Duodenal mucosa (tissue), 2 donors: ENCODE data around the gene TRIM9.

Experiments
- H3K27ac ChIP-seq: one replicate; pipeline ENCODE4 v1.7.0; 2013; ENCODE audit warnings: low read depth, low read length
- H3K27me3 ChIP-seq, 2 donors: one replicate each; pipeline ENCODE4 v1.7.0; 2013; ENCODE audit warnings: low read length in 2 of 2, control low read depth in 1 of 2; ENCODE audit not compliant: insufficient read depth in 2 of 2, control insufficient read depth in 1 of 2
- H3K36me3 ChIP-seq, 2 donors: one replicate each; pipeline ENCODE4 v1.7.0; 2013; ENCODE audit warnings: low read length in 2 of 2, control low read depth in 1 of 2; ENCODE audit not compliant: insufficient read depth in 2 of 2, control insufficient read depth in 1 of 2
- H3K4me1 ChIP-seq, 2 donors: one replicate each; pipeline ENCODE4 v1.7.0; 2013; ENCODE audit warnings: low read length in 2 of 2, control low read depth in 1 of 2; ENCODE audit not compliant: insufficient read depth in 2 of 2, control insufficient read depth in 1 of 2
- H3K4me3 ChIP-seq, 2 donors: one replicate each; pipeline ENCODE4 v1.7.0; 2013; ENCODE audit warnings: low read length in 2 of 2, low read depth in 1 of 2
- H3K9ac ChIP-seq, 2 donors: one replicate each; pipeline ENCODE4 v1.7.0; 2013; ENCODE audit warnings: low read length in 2 of 2, low read depth in 1 of 2
- H3K9me3 ChIP-seq, 2 donors: one replicate each; pipeline ENCODE4 v1.7.0; 2013; ENCODE audit warnings: low read length in 2 of 2, control low read depth in 1 of 2; ENCODE audit not compliant: control insufficient read depth in 1 of 2

TRIM9 gene

GRCh38 chr14:51012055-51012454 lies 82.8 kb downstream of the TRIM9 start:
- no peak overlapping the region for H3K4me3 ChIP-seq
- H3K9me3 ChIP-seq = no peaks in the 10 kb centered on the region
- no peaks in the 10 kb centered on the region for H3K4me1 ChIP-seq
- H3K27ac ChIP-seq = no peak overlapping the region
- no peak overlapping the region for H3K9ac ChIP-seq
- H3K27me3 ChIP-seq = no peaks in the 10 kb centered on the region
- H3K36me3 ChIP-seq = no peaks in the 10 kb centered on the region

GRCh38 chr14:51008446-51008845 lies 86.5 kb downstream of the TRIM9 start:
- H3K4me1 ChIP-seq = no peaks in the 10 kb centered on the region
- no peaks in the 10 kb centered on the region for H3K9me3 ChIP-seq
- no peak overlapping the region for H3K4me3 ChIP-seq
- H3K27me3 ChIP-seq = no peaks in the 10 kb centered on the region
- H3K36me3 ChIP-seq = no peaks in the 10 kb centered on the region
- no peak overlapping the region for H3K27ac ChIP-seq
- no peak overlapping the region for H3K9ac ChIP-seq

- no peak overlapping the region for H3K4me3 ChIP-seq
- H3K36me3 ChIP-seq = no peaks in the 10 kb centered on the region
- H3K4me1 ChIP-seq = no peaks in the 10 kb centered on the region
- H3K27ac ChIP-seq = no peak overlapping the region
- H3K9ac ChIP-seq = no peak overlapping the region
- no peaks in the 10 kb centered on the region for H3K27me3 ChIP-seq
- H3K9me3 ChIP-seq = no peaks in the 10 kb centered on the region
Measured at GRCh38 chr14:51006781-51007211, 88.1 kb downstream of the TRIM9 start.

- Histone ChIP-seq H3K9me3 (no peaks in the 10 kb centered on the region), H3K27me3 (no peaks in the 10 kb centered on the region), H3K36me3 (no peaks in the 10 kb centered on the region), H3K9ac (no peak overlapping the region), H3K4me1 (no peaks in the 10 kb centered on the region), H3K4me3 (no peak overlapping the region), H3K27ac (no peak overlapping the region)
Measured at GRCh38 chr14:51006324-51006723, 88.6 kb downstream of the TRIM9 start.

GRCh38 chr14:51004801-51005526 lies 89.9 kb downstream of the TRIM9 start:
- Histone ChIP-seq H3K4me1 (no peaks in the 10 kb centered on the region), H3K9ac (no peak overlapping the region), H3K36me3 (no peaks in the 10 kb centered on the region), H3K4me3 (no peak overlapping the region), H3K9me3 (no peaks in the 10 kb centered on the region), H3K27ac (no peak overlapping the region), H3K27me3 (no peaks in the 10 kb centered on the region)

GRCh38 chr14:51004352-51004800 lies 90.5 kb downstream of the TRIM9 start:
- no peaks in the 10 kb centered on the region for H3K27me3 ChIP-seq
- no peak overlapping the region for H3K9ac ChIP-seq
- no peaks in the 10 kb centered on the region for H3K36me3 ChIP-seq
- H3K4me1 ChIP-seq = no peaks in the 10 kb centered on the region
- H3K27ac ChIP-seq = no peak overlapping the region
- H3K9me3 ChIP-seq = no peaks in the 10 kb centered on the region
- H3K4me3 ChIP-seq = no peak overlapping the region

GRCh38 chr14:51002406-51002999 lies 92.4 kb downstream of the TRIM9 start:
- H3K9me3 ChIP-seq = no peaks in the 10 kb centered on the region
- H3K4me1 ChIP-seq = no peaks in the 10 kb centered on the region
- H3K9ac ChIP-seq = no peak overlapping the region
- no peaks in the 10 kb centered on the region for H3K36me3 ChIP-seq
- H3K27ac ChIP-seq = no peak overlapping the region
- H3K4me3 ChIP-seq = no peak overlapping the region
- H3K27me3 ChIP-seq = no peaks in the 10 kb centered on the region

GRCh38 chr14:51000566-51000965 lies 94.3 kb downstream of the TRIM9 start:
- H3K36me3 ChIP-seq = no peaks in the 10 kb centered on the region
- no peak overlapping the region for H3K9ac ChIP-seq
- no peaks in the 10 kb centered on the region for H3K4me1 ChIP-seq
- no peak overlapping the region for H3K4me3 ChIP-seq
- no peaks in the 10 kb centered on the region for H3K9me3 ChIP-seq
- H3K27ac ChIP-seq = no peak overlapping the region
- no peaks in the 10 kb centered on the region for H3K27me3 ChIP-seq

- Histone ChIP-seq H3K9ac (no peak overlapping the region), H3K4me3 (no peak overlapping the region), H3K9me3 (no peaks in the 10 kb centered on the region), H3K4me1 (no peaks in the 10 kb centered on the region), H3K27ac (no peak overlapping the region), H3K27me3 (no peaks in the 10 kb centered on the region), H3K36me3 (no peaks in the 10 kb centered on the region)
Measured at GRCh38 chr14:50999726-51000125, 95.2 kb downstream of the TRIM9 start.

- Histone ChIP-seq H3K4me1 (no peaks in the 10 kb centered on the region), H3K9me3 (no peaks in the 10 kb centered on the region), H3K4me3 (no peak overlapping the region), H3K9ac (no peak overlapping the region), H3K27ac (no peak overlapping the region), H3K27me3 (no peaks in the 10 kb centered on the region), H3K36me3 (no peaks in the 10 kb centered on the region)
Measured at GRCh38 chr14:50998612-50999011, 96.3 kb downstream of the TRIM9 start.
